GM08714 (cell line): ENCODE results near the gene SORCS2.

Source experiments
- H3K4me3 ChIP-seq: fragments of 200-500 bp; sonication (Bioruptor generic); 2 replicates; pipeline ENCODE4 v1.5.1; 2014; ENCODE audit warnings: mild to moderate bottlenecking, low read length, inconsistent platforms
- ZNF274 ChIP-seq: IDR thresholded peaks from 2 replicates; pipeline ENCODE4 v1.6.1; 2012; ENCODE audit warnings: mild to moderate bottlenecking, low read depth, low read length

SORCS2 gene

GRCh38 chr4:7168106-7168505, 24.2 kb upstream of the SORCS2 start:
- H3K4me3 ChIP-seq, result no peak overlapping the region
- no peak for TF ChIP-seq ZNF274

GRCh38 chr4:7169134-7169533, 23.2 kb upstream of the SORCS2 start:
- TF ChIP-seq ZNF274, result no peak
- H3K4me3 ChIP-seq, result no peak overlapping the region

- no peak for TF ChIP-seq ZNF274
- no peak overlapping the region for H3K4me3 ChIP-seq
Measured at GRCh38 chr4:7170012-7170411, 22.3 kb upstream of the SORCS2 start.

- no peak for TF ChIP-seq ZNF274
- H3K4me3 ChIP-seq, result no peak overlapping the region
Measured at GRCh38 chr4:7171191-7171900, 21.0 kb upstream of the SORCS2 start.

DNA sequence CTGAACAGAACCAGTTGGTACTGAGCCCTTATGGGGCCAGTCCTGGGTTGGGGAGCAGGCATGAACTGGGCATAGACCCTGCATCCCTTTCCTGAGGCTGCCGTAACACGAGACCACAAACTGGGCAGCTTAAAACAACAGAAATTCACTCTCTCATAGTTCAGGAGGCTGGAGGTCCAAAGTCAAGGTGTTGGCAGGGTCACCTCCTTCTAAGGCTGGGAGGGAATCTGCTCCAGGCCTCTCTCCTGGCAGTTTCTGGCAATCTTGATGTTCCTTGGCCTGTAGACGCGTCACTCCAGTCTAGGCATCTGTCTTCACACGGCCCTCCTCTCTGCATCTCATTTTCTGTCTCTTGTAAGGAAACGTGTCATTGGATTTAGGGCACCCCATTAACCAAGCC, 19.8 kb upstream of the SORCS2 start:
- H3K4me3 ChIP-seq, result no peak overlapping the region
- no peak for TF ChIP-seq ZNF274

DNA sequence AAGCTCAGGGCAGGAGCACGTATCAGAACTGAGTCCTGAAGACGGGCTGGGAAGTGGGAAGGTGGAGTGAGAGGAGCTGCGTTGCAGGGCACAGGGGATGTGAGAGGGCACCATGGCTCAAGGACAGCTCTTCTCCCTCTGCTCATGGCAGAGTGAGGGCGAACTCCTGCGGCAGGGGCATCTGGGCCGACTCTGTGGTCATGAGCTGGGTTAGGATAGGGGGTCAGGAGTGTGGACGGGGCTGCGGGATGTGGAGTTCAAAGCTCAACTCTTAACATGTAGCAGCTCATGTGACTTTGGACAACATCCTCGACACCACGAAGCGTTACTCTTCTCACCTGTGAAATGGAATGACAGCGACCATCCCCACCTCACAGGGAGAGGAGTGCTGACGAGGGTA, 19.4 kb upstream of the SORCS2 start:
- TF ChIP-seq ZNF274, result no peak

DNA sequence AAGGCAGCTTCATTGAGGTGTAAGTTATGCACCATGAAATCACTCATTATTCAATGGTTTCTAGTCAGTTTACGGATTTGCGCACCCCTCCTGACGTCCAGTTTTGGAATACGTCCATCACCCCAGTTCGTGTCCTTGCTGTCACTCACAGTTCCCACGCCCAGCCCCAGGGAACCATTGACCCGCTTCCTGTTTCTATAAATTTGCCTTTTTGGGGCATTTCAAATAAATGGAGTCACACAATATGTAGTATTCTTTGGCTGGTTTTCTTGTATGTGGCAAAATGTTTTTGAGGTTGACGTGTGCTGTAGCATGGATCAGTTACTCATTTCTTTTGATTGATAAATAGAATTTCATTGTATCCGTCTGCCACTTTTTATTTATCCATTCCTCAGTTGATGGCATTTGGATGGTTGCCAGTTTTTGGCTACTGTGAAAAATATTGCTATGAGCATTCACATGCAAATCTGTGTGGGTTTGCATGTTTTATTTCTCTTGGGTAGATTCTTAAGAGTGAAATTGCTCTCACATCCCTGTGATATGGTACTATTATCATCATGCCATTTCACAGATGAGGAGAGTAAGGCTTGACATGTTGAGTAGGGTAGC, 18.4 kb upstream of the SORCS2 start:
- no peak overlapping the region for H3K4me3 ChIP-seq
- no peak for TF ChIP-seq ZNF274

More for the DNA sequence above, 19.4 kb upstream of the SORCS2 start:
- H3K4me3 ChIP-seq, result no peak overlapping the region

- H3K4me3 ChIP-seq, result no peak overlapping the region
- no peak for TF ChIP-seq ZNF274
Measured at GRCh38 chr4:7179158-7179557, 13.2 kb upstream of the SORCS2 start.

DNA sequence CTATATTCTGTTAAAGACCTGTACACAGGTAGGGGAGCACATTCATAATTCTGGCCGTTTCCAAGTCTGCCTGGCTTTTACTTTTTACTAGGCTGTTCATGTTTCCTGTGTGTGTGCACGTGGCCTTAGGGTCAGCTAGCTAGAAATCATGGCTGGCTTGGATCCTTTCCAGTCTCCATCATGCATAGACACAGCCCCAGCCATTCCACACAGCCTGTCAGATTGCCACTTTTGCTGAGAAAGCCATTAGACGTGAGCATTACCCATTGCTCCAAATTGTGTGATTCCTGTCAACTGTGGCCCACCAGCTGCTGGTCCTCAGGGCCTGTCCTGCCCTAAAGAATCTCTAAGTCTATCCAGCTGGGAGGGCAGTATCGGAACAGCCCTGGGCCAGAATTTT, 11.4 kb upstream of the SORCS2 start:
- no peak overlapping the region for H3K4me3 ChIP-seq
- TF ChIP-seq ZNF274, result no peak

DNA sequence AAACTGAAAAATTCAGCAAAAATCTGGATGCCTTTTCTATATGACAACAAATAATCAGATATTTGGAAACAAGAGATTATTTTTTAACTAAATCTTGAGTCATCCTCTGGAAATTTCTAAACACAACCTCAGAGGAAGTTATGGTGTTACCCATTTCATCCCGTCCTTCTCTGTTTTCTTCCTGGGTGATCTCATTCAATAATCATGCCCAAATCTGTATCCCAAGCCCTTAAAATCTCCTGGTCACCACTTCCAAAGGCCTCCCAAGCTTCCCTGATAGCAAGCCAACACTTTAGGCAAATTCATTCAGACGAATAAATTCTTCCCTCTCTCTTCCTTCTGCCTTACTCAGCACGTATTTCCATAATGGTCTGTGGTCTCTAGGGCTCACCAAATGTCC, 9.7 kb upstream of the SORCS2 start:
- no peak overlapping the region for H3K4me3 ChIP-seq
- TF ChIP-seq ZNF274, result no peak

DNA sequence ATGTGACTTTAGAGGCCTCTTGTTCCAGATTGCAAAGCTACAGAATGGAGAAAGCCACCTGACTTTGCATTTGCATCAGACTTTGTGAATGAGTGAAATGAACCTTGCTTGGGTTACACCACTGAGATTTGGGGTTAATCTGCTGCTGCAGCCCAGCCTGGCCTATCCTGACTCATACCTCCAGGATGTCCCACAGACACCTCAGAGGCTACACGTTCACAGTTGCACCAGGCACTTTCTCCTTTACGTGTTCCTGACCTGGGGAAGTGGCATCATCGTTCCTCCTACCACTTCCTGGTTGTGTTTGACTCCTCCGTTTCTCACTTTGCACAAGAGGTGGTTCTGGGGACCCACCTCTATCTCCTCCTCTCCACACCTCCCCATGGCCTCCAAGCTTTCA, 9.2 kb upstream of the SORCS2 start:
- no peak overlapping the region for H3K4me3 ChIP-seq
- TF ChIP-seq ZNF274, result no peak

DNA sequence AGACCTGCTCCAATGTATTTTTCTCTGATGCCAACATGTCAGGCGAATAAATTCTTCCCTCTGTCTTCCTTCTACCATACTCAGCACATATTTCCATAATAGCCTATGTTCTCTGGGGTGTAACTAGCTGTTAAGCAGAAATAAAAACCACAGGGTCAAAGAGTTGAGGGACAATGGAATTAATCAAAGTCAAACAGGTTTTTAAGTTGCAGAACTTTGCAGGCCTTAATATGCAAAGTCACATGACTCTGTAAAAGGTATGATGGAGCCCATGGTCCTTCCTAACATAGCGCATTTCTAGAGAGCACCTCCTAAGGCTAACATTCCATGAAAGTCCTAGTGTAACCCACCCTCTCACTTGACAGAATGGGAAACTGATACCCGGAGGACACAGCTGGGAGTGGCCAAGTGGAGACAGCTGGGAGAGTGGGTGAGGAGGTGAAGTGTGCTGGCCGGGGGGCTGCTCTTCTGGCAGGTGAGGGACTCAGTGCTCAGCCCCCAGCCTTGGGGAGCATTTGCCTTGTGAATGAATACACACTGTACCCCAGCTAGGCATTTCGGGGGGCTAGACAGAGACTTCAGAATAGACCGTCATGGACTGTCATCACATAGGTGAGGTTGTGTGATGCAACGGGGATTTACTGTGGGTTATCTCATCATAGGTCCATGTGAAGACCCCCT, 8.4 kb upstream of the SORCS2 start:
- no peak for TF ChIP-seq ZNF274

DNA sequence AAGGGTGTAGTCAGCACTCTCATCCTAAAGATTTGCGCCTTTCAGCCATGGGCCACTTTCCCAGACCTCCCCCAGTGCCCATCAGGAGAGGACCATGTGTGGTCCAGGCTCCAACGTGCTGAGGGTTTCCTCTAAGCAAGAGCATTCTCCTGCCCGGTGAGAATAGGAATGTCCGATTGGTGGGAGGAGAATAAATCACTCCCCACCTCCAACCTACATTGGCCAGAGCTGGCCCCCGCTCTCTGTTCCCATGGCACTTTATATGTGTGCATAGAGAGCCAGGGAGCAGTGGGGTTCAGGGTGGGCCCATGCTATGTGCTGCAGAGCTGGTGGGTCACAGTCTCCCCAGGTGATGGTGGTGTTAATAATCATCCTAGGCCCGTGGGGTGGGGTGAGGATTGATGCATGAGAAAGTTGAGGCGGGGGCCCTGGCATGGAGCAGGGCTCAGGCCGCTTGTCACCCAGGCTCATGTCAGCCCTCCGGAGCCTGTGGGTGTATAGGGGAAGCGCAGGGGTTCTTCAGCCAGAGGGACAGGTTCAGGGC, 6.8 kb upstream of the SORCS2 start:
- TF ChIP-seq ZNF274, result no peak
- H3K4me3 ChIP-seq, result no peak overlapping the region

More for the DNA sequence above, 8.4 kb upstream of the SORCS2 start:
- H3K4me3 ChIP-seq, result no peak overlapping the region

DNA sequence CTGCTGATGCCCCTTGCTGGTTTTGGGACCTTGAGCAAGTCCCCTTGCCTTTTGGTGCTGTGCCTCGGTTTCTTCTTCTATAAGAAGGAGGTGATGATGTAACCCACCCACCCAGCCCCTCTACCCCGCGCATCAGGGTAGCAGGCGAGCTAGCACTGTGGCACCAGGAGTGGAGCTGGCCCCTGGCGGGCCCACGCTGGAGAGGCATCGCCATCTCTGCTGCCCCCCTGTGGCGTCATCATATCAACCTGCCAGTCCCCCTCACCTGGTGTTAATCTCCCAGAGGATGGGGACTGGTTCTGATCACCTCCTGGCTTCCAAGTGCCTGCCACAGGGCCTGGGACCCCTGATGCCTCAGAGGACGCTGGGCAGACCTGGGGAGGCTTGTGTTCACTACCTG, 6.3 kb upstream of the SORCS2 start:
- no peak for TF ChIP-seq ZNF274

More for the DNA sequence above, 6.3 kb upstream of the SORCS2 start:
- no peak overlapping the region for H3K4me3 ChIP-seq
